GM19463 (cell line): ENCODE data around the gene PCDHA1.
"Not testable (repeated sequence)": the region's sequence is repeated elsewhere in the genome, so short reads cannot be mapped to it uniquely, and the experiment has no call there.

Experiments
- ATAC-seq: cut with Tn5 transposase; IDR thresholded peaks from one replicate; pipeline ENCODE4 v1.9.1; 2021; ENCODE audit warnings: mild to moderate bottlenecking, moderate library complexity; ENCODE audit not compliant: unreplicated experiment

PCDHA1 gene

DNA sequence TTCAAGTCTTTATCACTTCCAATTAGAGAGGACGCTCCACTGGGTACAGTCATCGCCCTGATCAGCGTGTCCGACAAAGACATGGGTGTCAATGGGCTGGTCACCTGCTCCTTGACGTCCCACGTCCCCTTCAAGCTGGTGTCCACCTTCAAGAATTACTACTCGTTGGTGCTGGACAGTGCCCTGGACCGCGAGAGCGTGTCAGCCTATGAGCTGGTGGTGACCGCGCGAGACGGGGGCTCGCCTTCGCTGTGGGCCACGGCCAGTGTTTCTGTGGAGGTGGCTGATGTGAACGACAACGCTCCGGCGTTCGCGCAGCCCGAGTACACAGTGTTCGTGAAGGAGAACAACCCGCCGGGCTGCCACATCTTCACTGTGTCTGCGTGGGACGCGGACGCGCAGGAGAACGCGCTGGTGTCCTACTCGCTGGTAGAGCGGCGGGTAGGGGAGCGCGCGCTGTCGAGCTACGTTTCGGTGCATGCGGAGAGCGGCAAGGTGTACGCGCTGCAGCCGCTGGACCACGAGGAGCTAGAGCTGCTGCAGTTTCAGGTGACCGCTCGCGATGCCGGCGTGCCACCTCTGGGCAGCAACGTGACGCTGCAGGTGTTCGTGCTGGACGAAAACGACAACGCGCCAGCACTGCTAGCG, 22.4 kb downstream of the PCDHA1 start:
- not testable (repeated sequence) for ATAC-seq

DNA sequence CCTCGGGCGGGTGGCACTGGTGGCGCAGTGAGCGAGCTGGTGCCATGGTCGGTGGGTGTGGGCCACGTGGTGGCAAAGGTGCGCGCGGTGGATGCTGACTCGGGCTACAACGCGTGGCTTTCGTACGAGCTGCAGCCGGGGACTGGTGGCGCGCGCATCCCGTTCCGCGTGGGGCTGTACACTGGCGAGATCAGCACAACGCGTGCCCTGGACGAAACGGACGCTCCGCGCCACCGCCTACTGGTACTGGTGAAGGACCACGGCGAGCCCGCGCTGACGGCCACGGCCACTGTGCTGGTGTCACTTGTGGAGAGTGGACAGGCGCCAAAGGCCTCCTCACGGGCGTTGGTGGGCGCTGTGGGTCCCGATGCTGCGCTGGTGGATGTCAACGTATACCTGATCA, 22.9 kb downstream of the PCDHA1 start:
- ATAC-seq: no peak

DNA sequence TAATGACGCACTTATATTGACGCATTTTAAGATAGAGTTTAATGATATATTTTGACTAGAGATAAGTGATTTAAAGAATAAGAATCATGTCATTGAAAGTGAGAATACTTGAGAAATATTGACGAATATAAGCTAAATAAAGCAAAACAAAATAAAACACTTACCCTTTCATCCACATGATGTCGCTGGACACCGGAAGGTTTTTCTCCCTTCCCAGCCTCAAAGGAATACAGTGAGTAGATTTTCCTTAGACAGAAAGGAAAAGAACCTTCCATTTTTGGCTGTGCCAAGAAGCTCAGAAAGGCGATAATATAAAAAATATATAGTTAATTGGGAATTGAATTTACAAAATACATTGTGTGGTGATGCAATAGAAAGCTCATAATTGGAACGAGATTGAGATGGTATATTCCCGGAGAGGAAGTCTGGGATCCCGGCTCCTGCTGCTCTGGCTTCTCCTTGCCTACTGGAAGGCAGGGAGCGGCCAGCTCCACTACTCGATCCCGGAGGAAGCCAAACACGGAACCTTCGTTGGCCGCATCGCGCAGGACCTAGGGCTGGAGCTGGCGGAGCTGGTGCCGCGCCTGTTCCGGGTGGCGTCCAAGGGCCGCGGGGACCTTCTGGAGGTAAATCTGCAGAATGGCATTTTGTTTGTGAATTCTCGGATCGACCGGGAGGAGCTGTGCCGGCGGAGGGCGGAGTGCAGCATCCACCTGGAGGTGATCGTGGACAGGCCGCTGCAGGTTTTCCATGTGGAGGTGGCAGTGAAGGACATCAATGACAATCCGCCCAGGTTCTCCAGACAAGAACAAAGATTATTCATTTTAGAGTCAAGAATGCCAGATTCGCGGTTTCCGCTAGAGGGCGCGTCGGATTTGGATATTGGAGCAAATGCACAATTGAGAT, 35.7 kb downstream of the PCDHA1 start, which contains the start of gene PCDHA5:
Gene PCDHA5, plus strand, starts transcription at position 239 of the 906 bp plus-strand sequence.
- no peak for ATAC-seq

DNA sequence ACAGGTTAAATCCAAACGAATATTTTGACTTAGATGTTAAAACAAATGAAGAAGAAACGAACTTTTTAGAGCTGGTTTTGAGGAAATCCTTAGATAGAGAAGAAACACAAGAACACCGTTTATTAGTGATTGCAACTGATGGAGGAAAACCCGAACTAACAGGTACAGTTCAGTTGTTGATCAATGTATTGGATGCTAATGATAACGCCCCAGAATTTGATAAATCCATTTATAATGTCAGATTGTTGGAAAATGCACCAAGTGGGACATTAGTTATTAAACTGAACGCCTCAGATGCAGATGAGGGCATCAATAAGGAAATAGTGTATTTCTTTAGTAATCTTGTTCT, 36.3 kb downstream of the PCDHA1 start:
- ATAC-seq: no peak

DNA sequence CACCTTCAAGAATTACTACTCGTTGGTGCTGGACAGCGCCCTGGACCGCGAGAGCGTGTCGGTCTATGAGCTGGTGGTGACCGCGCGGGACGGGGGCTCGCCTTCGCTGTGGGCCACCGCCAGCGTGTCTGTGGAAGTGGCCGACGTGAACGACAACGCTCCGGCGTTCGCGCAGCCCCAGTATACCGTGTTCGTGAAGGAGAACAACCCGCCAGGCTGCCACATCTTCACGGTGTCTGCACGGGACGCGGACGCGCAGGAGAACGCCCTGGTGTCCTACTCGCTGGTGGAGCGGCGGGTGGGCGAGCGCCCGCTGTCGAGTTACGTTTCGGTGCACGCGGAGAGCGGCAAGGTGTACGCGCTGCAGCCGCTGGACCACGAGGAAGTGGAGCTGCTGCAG, 37.0 kb downstream of the PCDHA1 start:
- ATAC-seq: not testable (repeated sequence)

DNA sequence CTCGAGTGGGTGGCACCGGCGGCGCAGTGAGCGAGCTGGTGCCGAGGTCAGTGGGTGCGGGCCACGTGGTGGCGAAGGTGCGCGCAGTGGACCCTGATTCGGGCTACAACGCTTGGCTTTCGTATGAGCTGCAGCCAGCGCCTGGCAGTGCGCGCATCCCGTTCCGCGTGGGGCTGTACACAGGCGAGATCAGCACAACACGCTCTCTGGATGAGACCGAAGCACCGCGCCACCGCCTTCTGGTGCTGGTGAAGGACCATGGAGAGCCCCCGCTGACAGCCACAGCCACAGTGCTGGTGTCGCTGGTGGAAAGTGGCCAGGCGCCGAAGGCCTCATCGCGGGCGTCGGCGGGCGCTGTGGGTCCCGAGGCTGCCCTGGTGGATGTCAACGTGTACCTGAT, 37.5 kb downstream of the PCDHA1 start:
- ATAC-seq: no peak

DNA sequence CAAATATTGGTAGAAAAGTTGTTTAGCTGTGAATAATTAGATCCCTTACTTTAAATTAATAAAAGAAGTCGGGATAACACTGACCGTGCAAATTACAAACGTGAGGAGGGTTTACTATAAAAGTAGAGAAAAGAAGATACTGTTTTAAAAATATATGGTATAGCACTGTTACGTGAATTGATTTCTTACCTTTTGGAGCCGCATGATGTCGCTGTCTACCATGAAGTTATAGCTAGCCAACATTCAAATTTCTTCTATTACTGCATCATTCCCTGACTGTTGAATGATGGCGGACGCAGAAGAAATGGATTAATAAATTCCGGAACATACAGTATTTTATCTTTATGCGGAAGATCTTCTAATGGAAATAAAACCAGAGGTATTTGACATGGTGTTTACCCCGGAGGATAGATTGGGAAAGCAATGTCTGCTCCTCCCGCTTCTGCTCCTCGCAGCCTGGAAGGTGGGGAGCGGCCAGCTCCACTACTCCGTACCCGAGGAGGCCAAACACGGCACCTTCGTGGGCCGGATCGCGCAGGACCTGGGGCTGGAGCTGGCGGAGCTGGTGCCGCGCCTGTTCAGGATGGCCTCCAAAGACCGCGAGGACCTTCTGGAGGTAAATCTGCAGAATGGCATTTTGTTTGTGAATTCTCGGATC, 41.9 kb downstream of the PCDHA1 start, which contains the start of gene PCDHA6:
Gene PCDHA6, plus strand, starts transcription at position 257 of the 658 bp plus-strand sequence. Its CDS starts 132 bp downstream, at position 389.
- no peak for ATAC-seq

DNA sequence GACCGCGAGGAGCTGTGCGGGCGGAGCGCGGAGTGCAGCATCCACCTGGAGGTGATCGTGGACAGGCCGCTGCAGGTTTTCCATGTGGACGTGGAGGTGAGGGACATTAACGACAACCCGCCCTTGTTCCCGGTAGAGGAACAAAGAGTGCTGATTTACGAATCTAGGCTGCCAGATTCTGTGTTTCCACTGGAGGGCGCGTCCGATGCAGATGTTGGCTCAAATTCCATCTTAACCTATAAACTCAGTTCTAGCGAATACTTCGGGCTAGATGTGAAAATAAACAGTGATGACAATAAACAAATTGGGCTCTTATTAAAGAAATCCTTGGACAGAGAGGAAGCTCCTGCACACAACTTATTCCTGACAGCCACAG, 42.4 kb downstream of the PCDHA1 start:
- no peak for ATAC-seq

DNA sequence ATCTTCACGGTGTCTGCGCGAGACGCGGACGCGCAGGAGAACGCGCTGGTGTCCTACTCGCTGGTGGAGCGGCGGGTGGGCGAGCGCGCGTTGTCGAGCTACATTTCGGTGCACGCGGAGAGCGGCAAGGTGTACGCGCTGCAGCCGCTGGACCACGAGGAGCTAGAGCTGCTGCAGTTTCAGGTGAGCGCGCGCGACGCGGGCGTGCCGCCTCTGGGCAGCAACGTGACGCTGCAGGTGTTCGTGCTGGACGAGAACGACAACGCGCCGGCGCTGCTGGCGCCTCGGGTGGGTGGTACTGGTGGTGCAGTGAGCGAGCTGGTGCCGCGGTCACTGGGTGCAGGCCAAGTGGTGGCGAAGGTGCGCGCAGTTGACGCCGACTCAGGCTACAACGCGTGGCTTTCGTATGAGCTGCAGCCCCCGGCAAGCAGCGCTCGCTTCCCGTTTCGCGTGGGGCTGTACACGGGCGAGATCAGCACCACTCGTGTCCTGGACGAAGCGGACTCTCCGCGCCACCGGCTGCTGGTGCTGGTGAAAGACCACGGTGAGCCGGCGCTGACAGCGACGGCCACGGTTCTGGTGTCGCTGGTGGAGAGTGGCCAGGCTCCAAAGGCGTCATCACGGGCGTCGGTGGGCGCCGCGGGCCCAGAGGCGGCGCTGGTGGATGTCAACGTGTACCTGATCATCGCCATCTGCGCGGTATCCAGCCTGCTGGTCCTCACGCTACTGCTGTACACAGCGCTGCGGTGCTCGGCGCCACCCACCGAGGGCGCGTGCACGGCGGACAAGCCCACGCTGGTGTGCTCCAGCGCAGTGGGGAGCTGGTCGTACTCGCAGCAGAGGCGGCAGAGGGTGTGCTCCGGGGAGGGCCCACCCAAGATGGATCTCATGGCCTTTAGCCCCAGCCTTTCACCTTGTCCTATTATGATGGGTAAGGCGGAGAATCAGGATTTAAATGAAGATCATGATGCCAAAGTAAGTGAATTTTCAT, 43.9 kb downstream of the PCDHA1 start:
- ATAC-seq: not testable (repeated sequence)

DNA sequence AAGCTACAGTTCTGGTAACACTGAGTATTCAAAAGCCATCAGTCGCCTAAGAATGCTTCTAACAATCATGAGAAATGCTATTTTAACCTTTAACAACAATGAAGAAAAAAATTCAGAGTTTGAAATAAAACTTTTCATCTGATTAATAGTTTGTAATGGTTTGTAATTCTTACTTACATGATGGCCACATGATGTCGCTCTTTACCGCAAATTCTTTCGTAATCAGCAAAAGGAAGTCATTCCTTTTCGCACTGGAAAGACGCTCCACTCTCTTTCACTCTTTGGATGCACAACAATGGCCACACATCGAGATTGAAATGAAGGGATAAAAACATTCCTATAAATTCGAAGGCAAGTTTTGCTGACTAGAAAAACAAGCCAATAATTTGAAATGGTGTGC, 48.1 kb downstream of the PCDHA1 start, which contains the start of gene PCDHA7:
Gene PCDHA7, plus strand, starts transcription at position 277 of the 400 bp plus-strand sequence. Its CDS starts 115 bp downstream, at position 392.
- no peak for ATAC-seq

DNA sequence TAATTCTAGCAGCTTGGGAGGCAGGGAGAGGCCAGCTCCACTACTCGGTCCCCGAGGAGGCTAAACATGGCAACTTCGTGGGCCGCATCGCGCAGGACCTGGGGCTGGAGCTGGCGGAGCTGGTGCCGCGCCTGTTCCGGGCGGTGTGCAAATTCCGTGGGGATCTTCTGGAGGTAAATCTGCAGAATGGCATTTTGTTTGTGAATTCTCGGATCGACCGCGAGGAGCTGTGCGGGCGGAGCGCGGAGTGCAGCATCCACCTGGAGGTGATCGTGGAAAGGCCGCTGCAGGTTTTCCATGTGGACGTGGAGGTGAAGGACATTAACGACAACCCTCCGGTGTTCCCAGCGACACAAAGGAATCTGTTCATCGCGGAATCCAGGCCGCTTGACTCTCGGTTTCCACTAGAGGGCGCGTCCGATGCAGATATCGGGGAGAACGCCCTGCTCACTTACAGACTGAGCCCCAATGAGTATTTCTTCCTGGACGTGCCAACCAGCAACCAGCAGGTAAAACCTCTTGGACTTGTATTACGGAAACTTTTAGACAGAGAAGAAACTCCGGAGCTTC, 48.6 kb downstream of the PCDHA1 start:
- not testable (repeated sequence) for ATAC-seq

DNA sequence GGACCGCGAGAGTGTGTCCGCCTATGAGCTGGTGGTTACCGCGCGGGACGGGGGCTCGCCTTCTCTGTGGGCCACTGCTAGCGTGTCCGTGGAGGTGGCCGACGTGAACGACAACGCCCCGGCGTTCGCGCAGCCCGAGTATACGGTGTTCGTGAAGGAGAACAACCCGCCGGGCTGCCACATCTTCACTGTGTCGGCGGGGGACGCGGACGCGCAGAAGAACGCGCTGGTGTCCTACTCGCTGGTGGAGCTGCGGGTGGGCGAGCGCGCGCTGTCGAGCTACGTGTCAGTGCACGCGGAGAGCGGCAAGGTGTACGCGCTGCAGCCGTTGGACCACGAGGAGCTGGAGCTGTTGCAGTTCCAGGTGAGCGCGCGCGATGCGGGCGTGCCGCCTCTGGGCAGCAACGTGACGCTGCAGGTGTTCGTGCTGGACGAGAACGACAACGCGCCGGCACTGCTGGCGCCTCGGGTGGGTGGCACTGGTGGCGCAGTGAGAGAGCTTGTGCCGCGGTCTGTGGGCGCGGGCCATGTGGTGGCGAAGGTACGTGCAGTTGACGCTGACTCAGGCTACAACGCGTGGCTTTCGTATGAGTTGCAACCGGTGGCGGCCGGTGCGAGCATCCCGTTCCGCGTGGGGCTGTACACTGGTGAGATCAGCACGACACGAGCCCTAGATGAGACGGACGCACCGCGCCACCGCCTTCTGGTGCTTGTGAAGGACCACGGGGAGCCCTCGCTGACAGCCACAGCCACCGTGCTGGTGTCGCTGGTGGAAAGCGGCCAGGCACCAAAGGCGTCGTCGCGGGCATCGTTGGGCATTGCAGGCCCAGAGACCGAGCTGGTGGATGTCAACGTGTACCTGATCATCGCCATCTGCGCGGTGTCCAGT, 49.9 kb downstream of the PCDHA1 start:
- ATAC-seq: no peak

DNA sequence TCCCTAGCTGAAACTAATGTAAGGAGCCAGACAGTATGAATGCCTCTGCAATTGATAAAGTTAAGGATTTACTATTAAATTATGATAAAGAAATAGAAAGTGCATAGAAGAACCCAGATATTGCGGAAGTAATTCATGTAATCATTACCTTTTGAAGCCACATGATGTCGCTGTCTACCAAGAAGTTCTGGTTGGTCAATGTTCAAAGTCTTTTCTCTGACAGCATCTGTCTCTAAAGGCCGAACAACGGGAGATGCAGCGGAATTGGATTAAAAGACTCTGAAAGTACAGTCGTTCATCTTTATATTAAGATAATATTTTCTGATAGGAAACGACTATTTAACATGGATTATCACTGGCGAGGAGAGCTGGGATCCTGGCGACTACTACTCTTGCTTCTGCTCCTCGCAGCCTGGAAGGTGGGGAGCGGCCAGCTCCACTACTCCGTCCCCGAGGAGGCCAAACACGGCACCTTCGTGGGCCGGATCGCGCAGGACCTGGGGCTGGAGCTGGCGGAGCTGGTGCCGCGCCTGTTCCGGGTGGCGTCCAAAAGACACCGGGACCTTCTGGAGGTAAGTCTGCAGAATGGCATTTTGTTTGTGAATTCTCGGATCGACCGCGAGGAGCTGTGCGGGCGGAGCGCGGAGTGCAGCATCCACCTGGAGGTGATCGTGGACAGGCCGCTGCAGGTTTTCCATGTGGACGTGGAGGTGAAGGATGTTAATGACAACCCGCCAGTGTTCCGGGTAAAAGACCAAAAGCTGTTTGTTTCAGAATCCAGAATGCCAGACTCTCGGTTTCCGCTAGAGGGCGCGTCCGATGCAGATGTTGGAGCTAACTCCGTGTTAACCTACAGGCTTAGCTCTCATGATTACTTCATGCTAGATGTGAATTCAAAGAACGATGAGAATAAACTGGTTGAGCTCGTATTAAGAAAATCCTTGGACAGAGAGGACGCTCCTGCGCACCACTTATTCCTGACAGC, 55.3 kb downstream of the PCDHA1 start, which contains the start of gene PCDHA8:
Gene PCDHA8, plus strand, starts transcription at position 210 of the 985 bp plus-strand sequence. Its CDS starts 135 bp downstream, at position 345.
- ATAC-seq: no peak

DNA sequence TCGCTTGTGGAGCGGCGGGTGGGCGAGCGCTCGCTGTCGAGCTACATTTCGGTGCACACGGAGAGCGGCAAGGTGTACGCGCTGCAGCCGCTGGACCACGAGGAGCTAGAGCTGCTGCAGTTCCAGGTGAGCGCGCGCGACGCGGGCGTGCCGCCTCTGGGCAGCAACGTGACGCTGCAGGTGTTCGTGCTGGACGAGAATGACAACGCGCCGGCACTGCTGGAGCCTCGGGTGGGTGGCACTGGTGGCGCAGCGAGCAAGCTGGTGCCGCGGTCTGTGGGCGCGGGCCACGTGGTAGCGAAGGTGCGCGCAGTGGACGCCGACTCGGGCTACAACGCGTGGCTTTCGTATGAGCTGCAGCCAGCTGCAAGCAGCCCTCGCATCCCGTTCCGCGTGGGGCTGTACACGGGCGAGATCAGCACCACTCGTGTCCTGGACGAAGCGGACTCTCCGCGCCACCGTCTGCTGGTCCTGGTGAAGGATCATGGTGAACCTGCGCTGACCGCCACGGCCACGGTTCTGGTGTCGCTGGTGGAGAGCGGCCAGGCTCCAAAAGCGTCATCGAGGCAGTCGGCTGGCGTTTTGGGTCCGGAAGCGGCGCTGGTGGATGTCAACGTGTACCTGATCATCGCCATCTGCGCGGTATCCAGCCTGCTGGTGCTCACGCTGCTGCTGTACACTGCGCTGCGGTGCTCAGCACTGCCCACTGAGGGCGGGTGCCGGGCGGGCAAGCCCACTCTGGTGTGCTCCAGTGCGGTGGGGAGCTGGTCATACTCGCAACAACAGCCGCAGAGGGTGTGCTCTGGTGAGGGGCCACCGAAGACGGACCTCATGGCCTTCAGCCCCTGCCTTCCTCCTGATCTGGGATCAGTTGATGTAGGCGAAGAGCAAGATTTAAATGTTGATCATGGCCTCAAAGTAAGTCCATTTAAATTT, 57.1 kb downstream of the PCDHA1 start:
- no peak for ATAC-seq

DNA sequence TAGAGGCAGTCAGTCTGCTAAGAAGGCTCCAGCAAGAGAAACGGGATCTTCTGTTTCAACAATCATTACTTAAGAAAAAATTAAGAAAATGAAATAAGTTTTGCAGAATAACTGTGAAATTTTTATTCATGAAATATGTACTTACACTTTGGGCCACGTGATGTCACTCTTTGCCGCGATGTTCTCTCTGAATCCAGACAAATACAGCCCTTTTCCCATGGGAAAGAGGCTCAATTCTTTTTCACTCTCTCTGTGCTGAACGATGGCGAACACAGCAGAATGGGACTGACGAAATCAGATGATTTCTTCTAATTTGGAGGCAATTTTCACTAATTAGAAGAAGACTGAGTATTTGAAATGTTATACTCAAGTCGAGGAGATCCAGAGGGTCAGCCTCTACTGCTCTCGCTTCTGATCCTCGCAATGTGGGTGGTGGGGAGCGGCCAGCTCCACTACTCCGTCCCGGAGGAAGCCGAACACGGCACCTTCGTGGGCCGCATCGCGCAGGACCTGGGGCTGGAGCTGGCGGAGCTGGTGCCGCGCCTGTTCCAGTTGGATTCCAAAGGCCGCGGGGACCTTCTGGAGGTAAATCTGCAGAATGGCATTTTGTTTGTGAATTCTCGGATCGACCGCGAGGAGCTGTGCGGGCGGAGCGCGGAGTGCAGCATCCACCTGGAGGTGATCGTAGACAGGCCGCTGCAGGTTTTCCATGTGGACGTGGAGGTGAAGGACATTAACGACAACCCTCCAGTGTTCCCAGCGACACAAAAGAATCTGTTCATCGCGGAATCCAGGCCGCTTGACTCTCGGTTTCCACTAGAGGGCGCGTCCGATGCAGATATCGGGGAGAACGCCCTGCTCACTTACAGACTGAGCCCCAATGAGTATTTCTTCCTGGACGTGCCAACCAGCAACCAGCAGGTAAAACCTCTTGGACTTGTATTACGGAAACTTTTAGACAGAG, 62.5 kb downstream of the PCDHA1 start, which contains the start of gene PCDHA9:
Gene PCDHA9, plus strand, starts transcription at position 244 of the 964 bp plus-strand sequence. Its CDS starts 114 bp downstream, at position 358.
- ATAC-seq: not testable (repeated sequence)
